HG03095 (cell line): ENCODE data around the gene FBLN7.

ENCODE experiments used
- ATAC-seq: cut with Tn5 transposase; IDR thresholded peaks from one replicate; pipeline ENCODE4 v1.9.1; 2021; ENCODE audit warnings: moderate library complexity; ENCODE audit not compliant: unreplicated experiment

Gene FBLN7

GRCh38 chr2:112220831-112221230 is 82.6 kb downstream of the FBLN7 start:
- ATAC-seq = no peak

- no peak for ATAC-seq
Measured at GRCh38 chr2:112229348-112229747, 91.2 kb downstream of the FBLN7 start.

DNA sequence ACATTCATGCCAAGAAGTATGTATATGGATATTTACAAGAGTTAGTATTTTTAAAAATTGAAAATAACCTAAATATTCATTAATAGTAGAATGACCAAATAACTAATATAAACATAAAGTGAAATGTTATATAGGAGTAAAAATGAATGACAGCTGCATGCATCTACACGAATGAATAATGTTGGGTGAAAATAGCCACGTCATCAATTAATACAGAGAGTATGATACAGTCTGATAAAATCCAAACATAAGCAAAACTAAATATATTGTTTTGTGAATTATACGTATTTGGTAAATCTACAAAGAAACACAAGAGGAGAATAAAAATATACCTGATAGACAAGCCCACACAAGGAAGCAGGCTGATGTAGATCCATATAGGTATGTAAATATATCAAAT is 92.2 kb downstream of the FBLN7 start:
- ATAC-seq = no peak
